H9 (cell line): Measurements from ENCODE around the gene THSD4. TPM values are rescaled to one million over a fixed set of nuclear protein-coding genes. Genes with fewer than 3 reads are reported as not detected.

Experiments
- DNase-seq: peaks from one replicate; pipeline ENCODE4 v3.0.0-alpha.2; 2017
- H2AFZ ChIP-seq: one replicate; pipeline ENCODE4 v1.6.1; 2013; ENCODE audit warnings: mild to moderate bottlenecking, low read length, control low read depth, moderate library complexity
- H2AK5ac ChIP-seq: 2 replicates; pipeline ENCODE4 v1.6.1; 2013; ENCODE audit warnings: low read length, control low read depth, mixed read lengths; ENCODE audit not compliant: insufficient read length
- H2BK120ac ChIP-seq: one replicate; pipeline ENCODE4 v1.6.1; 2013; ENCODE audit warnings: low read depth, mild to moderate bottlenecking, low read length, control low read depth, inconsistent platforms; ENCODE audit not compliant: poor library complexity, severe bottlenecking
- H2BK12ac ChIP-seq: 2 replicates; pipeline ENCODE4 v1.6.1; 2013; ENCODE audit warnings: low read length, control low read depth, mixed read lengths, low read depth; ENCODE audit not compliant: insufficient read length
- H2BK15ac ChIP-seq: 2 replicates; pipeline ENCODE4 v1.6.1; 2013; ENCODE audit warnings: low read depth, low read length, control low read depth
- H2BK20ac ChIP-seq: one replicate; pipeline ENCODE4 v1.6.1; 2013; ENCODE audit warnings: low read depth, mild to moderate bottlenecking, low read length, control low read depth, inconsistent platforms; ENCODE audit not compliant: poor library complexity, severe bottlenecking
- H2BK5ac ChIP-seq: 2 replicates; pipeline ENCODE4 v1.6.1; 2013; ENCODE audit warnings: low read length, control low read depth, mixed read lengths; ENCODE audit not compliant: insufficient read length
- H3K14ac ChIP-seq: 2 replicates; pipeline ENCODE4 v1.6.1; 2013; ENCODE audit warnings: low read length, control low read depth; ENCODE audit not compliant: insufficient read depth
- H3K18ac ChIP-seq: 2 replicates; pipeline ENCODE4 v1.6.1; 2013; ENCODE audit warnings: low read depth, mild to moderate bottlenecking, mixed read lengths, low read length, control low read depth; ENCODE audit not compliant: insufficient read length
- H3K23ac ChIP-seq: 2 replicates; pipeline ENCODE4 v1.6.1; 2013; ENCODE audit warnings: low read length, control low read depth, mixed read lengths, low read depth; ENCODE audit not compliant: insufficient read length
- H3K23me2 ChIP-seq: 2 replicates; pipeline ENCODE4 v1.6.1; 2013; ENCODE audit warnings: low read depth, mild to moderate bottlenecking, mixed read lengths, low read length, control low read depth; ENCODE audit not compliant: insufficient read length, poor library complexity, severe bottlenecking
- H3K27ac ChIP-seq: 2 replicates; pipeline ENCODE4 v1.5.1; 2013; ENCODE audit warnings: low read length, control low read depth, mixed read lengths, low read depth; ENCODE audit not compliant: insufficient read length
- H3K27me3 ChIP-seq: 2 replicates; pipeline ENCODE4 v1.6.1; 2013; ENCODE audit warnings: low read length, control low read depth, inconsistent platforms; ENCODE audit not compliant: insufficient read depth
- H3K4ac ChIP-seq: 2 replicates; pipeline ENCODE4 v1.6.1; 2013; ENCODE audit warnings: low read depth, mild to moderate bottlenecking, control low read depth, inconsistent platforms, low read length, moderate library complexity
- H3K4me1 ChIP-seq: 2 replicates; pipeline ENCODE4 v1.6.1; 2013; ENCODE audit warnings: low read length, control low read depth, inconsistent platforms; ENCODE audit not compliant: insufficient read depth
- H3K4me2 ChIP-seq: 2 replicates; pipeline ENCODE4 v1.6.1; 2013; ENCODE audit warnings: low read length, control low read depth, mixed read lengths; ENCODE audit not compliant: insufficient read length, insufficient read depth
- H3K56ac ChIP-seq: 2 replicates; pipeline ENCODE4 v1.6.1; 2013; ENCODE audit warnings: low read depth, mild to moderate bottlenecking, mixed read lengths, low read length, control low read depth; ENCODE audit not compliant: insufficient read length
- H3K79me1 ChIP-seq: 2 replicates; pipeline ENCODE4 v1.6.1; 2013; ENCODE audit warnings: low read depth, mild to moderate bottlenecking, moderate library complexity, low read length, control low read depth, inconsistent platforms; ENCODE audit not compliant: insufficient read depth, poor library complexity, severe bottlenecking
- H3K79me2 ChIP-seq: 2 replicates; pipeline ENCODE4 v1.6.1; 2013; ENCODE audit warnings: low read length, control low read depth, inconsistent platforms; ENCODE audit not compliant: insufficient read depth
- H3K9ac ChIP-seq: 2 replicates; pipeline ENCODE4 v1.6.1; 2013; ENCODE audit warnings: low read length, control low read depth, mixed read lengths; ENCODE audit not compliant: insufficient read length; ENCODE audit errors: extremely low read depth
- H3K9me3 ChIP-seq: one replicate; pipeline ENCODE4 v1.6.1; 2013; ENCODE audit warnings: low read depth, low read length, inconsistent platforms; ENCODE audit not compliant: control insufficient read depth
- H3T11ph ChIP-seq: one replicate; pipeline ENCODE4 v1.6.1; 2013; ENCODE audit warnings: mild to moderate bottlenecking, low read length, control low read depth, inconsistent platforms
- H4K20me1 ChIP-seq: one replicate; pipeline ENCODE4 v1.6.1; 2013; ENCODE audit not compliant: control insufficient read depth, insufficient read length, insufficient read depth
- H4K5ac ChIP-seq: 2 replicates; pipeline ENCODE4 v1.6.1; 2013; ENCODE audit warnings: low read depth, mild to moderate bottlenecking, mixed read lengths, low read length, control low read depth; ENCODE audit not compliant: insufficient read length
- H4K8ac ChIP-seq: replicated peaks from 2 replicates; pipeline ENCODE4 v1.6.1; 2013; ENCODE audit warnings: low read length, control low read depth, mixed read lengths, low read depth; ENCODE audit not compliant: insufficient read length
- H4K91ac ChIP-seq: 2 replicates; pipeline ENCODE4 v1.6.1; 2013; ENCODE audit warnings: low read depth, mild to moderate bottlenecking, moderate library complexity, mixed read lengths, low read length, control low read depth; ENCODE audit not compliant: insufficient read length
- H3K27ac Mint-ChIP-seq, 3 experiments: 2 replicates in 2 of 3; 3 replicates in 1 of 3; pipeline ENCODE4 v1.8.0; 2020 to 2021; ENCODE audit warnings: mixed read lengths in 3 of 3, mild to moderate bottlenecking in 1 of 3, moderate library complexity in 1 of 3
- H3K27me3 Mint-ChIP-seq: 2 replicates; pipeline ENCODE4 v1.8.0; 2021; ENCODE audit warnings: low read depth, mild to moderate bottlenecking, moderate library complexity, mixed read lengths
- H3K36me3 Mint-ChIP-seq, 3 experiments: 2 replicates in 2 of 3; 3 replicates in 1 of 3; pipeline ENCODE4 v1.8.0; 2020 to 2021; ENCODE audit warnings: low read depth in 3 of 3, mixed read lengths in 3 of 3; ENCODE audit not compliant: insufficient read depth in 1 of 3
- H3K4me1 Mint-ChIP-seq, 2 experiments: 2 replicates each; pipeline ENCODE4 v1.8.0; 2020; ENCODE audit warnings: mixed read lengths in 2 of 2
- H3K4me3 Mint-ChIP-seq, 2 experiments: 2 replicates in 1 of 2; 3 replicates in 1 of 2; pipeline ENCODE4 v1.8.0; 2020 to 2021; ENCODE audit warnings: mild to moderate bottlenecking in 2 of 2, mixed read lengths in 2 of 2, moderate library complexity in 1 of 2
- H3K9me3 Mint-ChIP-seq, 2 experiments: 2 replicates in 1 of 2; 3 replicates in 1 of 2; pipeline ENCODE4 v1.8.0; 2020; ENCODE audit warnings: mild to moderate bottlenecking in 2 of 2, mixed read lengths in 2 of 2, moderate library complexity in 1 of 2
- WGBS: extraction: QIAGEN DNeasy Blood & Tissue Kit; methylation state at CpG from one replicate; pipeline ENCODE4 v1.1.7; 2013; ENCODE audit warnings: missing lambda C conversion rate, low lambda C conversion rate, mixed read lengths; ENCODE audit not compliant: insufficient read length; ENCODE audit errors: extremely low coverage; 5-methylcytosine and 5-hydroxymethylcytosine counted together
- total RNA-seq: library from RNA; stranded (reverse); gene quantifications from 2 replicates; pipeline ENCODE4 v1.2.1, GENCODE V29; 2021
- TF ChIP-seq, protein P1 (sequence below): fragments of 200-600 bp; sonication (generic); conservative IDR thresholded peaks from 3 replicates; pipeline ENCODE4 v1.8.0; 2021; ENCODE audit warnings: antibody characterized with exemption, mild to moderate bottlenecking

The THSD4 gene
- total RNA-seq, 1 experiment from 2014 or later: 5.5 TPM

DNA sequence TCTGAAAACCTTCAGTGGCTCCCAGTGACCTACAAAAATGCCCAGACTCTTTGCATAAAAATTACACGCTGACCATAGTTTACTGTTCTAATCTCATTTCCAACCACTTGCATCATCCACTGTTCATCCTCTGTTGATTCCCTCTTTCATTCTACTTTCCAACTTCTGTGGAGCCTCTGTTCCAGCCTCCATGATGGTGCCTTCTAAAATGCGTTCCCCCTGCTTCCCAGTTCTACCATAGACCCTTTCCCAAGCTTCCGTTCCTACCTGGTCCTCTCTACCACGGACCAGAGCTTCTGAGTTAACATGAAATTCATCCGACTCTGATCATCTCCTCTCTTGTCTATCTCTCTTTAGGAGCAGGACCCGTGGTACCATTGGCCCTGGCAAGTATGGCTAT is 127.0 kb downstream of the THSD4 start:
- H3T11ph ChIP-seq: no peak overlapping the region

More for the DNA sequence above, 127.0 kb downstream of the THSD4 start:
- Histone ChIP-seq H2AFZ (no peak overlapping the region), H4K91ac (no peak overlapping the region), H3K23me2 (no peaks in the 10 kb centered on the region), H3K4me2 (no peak overlapping the region), H4K5ac (no peak overlapping the region), H4K20me1 (no peaks in the 10 kb centered on the region), H3K23ac (no peak overlapping the region), H3K56ac (no peak overlapping the region), H3K14ac (no peak overlapping the region; the same call in 1 of the 2 replicates), H3K79me1 (no peaks in the 10 kb centered on the region), H3K4ac (no peak overlapping the region), H3K4me1 (peaks cover 2% of the 10 kb centered on the region; the same call in 1 of the 2 replicates), H3K9ac (no peak overlapping the region), H3K18ac (no peak overlapping the region), H2BK120ac (no peak overlapping the region), H3K27me3 (no peaks in the 10 kb centered on the region), H3K79me2 (no peaks in the 10 kb centered on the region), H2BK20ac (no peak overlapping the region), H2BK15ac (no peak overlapping the region), H2BK5ac (no peak overlapping the region), H3K9me3 (no peaks in the 10 kb centered on the region), H2AK5ac (no peak overlapping the region), H2BK12ac (no peak overlapping the region), H3K27ac (no peak overlapping the region), H4K8ac (no peak overlapping the region)
- H3K27ac Mint-ChIP-seq: peak overlapping the region in 1 of 3 experiments; percentile 27; a peak in 3 of 7 replicates
- no peaks in the 10 kb centered on the region; the same call in 1 of the 2 replicates for H3K27me3 Mint-ChIP-seq
- TF ChIP-seq, protein P1, sequence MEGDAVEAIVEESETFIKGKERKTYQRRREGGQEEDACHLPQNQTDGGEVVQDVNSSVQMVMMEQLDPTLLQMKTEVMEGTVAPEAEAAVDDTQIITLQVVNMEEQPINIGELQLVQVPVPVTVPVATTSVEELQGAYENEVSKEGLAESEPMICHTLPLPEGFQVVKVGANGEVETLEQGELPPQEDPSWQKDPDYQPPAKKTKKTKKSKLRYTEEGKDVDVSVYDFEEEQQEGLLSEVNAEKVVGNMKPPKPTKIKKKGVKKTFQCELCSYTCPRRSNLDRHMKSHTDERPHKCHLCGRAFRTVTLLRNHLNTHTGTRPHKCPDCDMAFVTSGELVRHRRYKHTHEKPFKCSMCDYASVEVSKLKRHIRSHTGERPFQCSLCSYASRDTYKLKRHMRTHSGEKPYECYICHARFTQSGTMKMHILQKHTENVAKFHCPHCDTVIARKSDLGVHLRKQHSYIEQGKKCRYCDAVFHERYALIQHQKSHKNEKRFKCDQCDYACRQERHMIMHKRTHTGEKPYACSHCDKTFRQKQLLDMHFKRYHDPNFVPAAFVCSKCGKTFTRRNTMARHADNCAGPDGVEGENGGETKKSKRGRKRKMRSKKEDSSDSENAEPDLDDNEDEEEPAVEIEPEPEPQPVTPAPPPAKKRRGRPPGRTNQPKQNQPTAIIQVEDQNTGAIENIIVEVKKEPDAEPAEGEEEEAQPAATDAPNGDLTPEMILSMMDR: no peak
- peaks cover 20 to 24% of the 10 kb centered on the region in 2 experiments for H3K4me1 Mint-ChIP-seq
- DNase-seq: no peak
- peaks cover 0 to 7% (median 0%) of the 10 kb centered on the region in 3 experiments; a peak in 4 of 7 replicates for H3K36me3 Mint-ChIP-seq
- WGBS: no CpG with 5 or more reads among the region's 6 CpGs
- H3K4me3 Mint-ChIP-seq: no peak overlapping the region
- no peaks in the 10 kb centered on the region; a peak in 1 of 5 replicates for H3K9me3 Mint-ChIP-seq
